Testis (tissue), 2 donors: Measurements from ENCODE around the gene DEDD.

ENCODE experiments used
- CTCF ChIP-seq, 3 experiments: fragments of 450-650 bp in 2 of 3; fragments of 200-600 bp in 1 of 3; sonication (generic) in 1 of 3; IDR thresholded peaks; one replicate each; pipeline ENCODE4 v1.5.1; 2016 to 2019; ENCODE audit warnings: antibody characterized with exemption in 3 of 3, mild to moderate bottlenecking in 2 of 3, moderate library complexity in 1 of 3
- POLR2A ChIP-seq: fragments of 450-650 bp; IDR thresholded peaks from one replicate; pipeline ENCODE4 v1.6.1; 2017; ENCODE audit warnings: antibody characterized with exemption, mild to moderate bottlenecking, moderate library complexity

- TF ChIP-seq CTCF (IDR thresholded peaks at IDR 0.05) (no peak), POLR2A (no peak)
These were observed 10.6 kb downstream of the DEDD start for GRCh38 chr1:161121834-161122233.
